DMS 273 (cell line): ENCODE results near the gene BCAS3.

ENCODE experiments used
- DNase-seq: peaks from one replicate; lab custom pipeline; 2025; ENCODE audit not compliant: unreplicated experiment; lab: John Stamatoyannopoulos, UW

The BCAS3 gene

DNA sequence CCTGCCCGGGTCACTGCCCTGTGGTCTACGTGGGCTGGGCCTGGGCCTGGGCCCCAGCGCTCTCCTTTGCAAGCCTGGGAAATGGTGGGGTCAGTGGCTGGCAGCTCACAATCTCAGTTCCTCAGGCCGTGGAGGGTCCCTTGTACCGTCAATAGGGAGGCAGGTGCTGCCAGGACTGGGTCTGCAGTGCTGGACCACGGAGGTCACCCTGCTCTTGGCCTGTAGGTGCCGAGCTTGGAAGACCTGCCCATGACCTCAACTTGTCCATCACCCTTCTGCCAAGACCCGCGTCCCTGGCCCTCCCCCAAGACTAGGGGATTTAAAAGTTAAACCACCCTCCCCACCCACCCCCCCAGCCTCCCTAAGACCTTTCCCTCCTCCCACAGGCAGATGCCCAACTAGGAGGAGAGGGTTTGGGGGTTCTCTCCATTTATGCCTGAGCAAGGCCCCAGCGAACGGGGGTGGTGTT lies 724.5 kb downstream of the BCAS3 start:
- DNase-seq = no peak

DNA sequence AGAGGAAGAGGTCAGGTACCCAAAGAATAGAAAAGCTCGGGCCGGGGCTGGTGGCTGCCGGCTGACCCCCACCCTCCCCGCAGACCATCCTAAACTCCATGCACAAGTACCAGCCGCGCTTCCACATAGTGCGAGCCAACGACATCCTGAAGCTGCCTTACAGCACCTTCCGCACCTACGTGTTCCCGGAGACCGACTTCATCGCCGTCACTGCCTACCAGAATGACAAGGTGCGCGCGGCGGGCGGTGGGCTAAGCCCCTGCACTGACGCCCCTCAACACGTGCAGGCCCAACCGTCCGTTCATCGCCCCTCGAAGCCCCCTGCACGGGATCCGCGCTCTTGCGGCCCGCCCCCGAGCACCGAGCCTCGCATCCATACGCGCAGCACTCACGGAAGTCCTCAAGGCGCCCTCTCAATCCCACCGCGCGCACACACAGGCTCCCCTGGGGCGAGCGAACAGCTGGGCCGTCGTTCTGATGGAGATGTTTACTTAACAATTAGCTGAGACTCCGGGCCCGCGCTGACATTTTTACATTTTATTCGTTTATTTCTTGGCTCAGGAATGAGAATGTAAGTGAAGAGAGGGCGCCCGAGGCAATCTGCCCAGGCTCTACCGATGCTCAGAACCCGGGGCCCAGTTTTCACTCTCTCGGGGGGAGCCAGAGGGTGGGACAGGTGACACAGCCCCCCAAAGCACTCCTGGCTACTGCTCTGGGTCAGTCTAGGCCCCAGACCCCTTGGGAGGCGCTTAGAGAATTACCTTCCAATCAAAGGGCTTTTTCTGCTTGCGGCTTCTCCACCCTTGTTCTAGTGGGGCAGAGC lies 725.5 kb downstream of the BCAS3 start:
- peak; percentile 89 for DNase-seq

DNA sequence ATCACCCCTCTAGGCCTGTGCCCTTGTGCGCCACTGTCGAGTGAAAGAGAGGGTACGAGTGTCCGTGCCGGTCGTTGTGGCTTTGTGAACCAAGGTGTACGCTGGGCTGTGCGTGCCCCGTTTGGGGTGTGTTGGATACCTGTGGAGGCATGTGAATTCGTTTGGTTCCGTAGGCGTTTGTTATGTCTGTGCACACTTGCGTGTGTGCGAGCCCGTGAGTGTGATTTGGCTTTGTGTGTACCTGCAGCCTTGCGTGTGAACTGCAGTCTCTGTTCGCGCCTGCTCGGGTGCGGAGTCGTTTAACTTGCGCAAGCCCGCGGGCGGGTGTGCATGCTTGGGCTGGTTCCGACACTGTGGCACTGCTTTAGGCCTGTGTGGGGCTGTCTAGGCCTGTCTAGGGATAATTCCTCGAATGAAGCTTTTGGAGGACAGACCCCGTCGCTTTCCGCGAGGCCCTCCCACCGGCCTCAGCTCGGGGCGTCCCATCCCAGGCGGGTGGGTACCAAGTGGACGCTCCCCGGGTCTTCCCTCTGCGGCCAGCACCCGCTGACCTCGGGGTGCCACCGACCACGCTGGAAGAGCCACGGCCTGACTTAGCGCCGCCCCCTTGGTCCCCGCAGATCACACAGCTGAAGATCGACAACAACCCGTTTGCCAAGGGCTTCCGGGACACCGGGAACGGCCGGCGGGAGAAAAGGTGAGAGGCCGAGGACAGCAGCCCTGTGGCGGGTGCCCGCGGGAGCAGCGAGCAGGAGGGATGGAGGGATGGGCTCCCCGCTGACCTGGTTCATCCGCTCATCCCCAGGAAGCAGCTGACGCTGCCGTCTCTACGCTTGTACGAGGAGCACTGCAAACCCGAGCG lies 726.4 kb downstream of the BCAS3 start:
- no peak for DNase-seq

DNA sequence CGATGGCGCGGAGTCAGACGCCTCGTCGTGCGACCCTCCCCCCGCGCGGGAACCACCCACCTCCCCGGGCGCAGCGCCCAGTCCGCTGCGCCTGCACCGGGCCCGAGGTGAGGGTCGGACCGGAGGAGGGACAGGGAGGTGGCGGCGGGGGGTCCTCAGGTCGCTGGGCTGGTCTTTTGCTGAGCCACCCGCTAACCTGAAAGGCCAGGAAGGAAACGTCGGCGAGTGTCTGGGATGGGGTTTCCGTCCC lies 726.9 kb downstream of the BCAS3 start:
- DNase-seq = no peak

DNA sequence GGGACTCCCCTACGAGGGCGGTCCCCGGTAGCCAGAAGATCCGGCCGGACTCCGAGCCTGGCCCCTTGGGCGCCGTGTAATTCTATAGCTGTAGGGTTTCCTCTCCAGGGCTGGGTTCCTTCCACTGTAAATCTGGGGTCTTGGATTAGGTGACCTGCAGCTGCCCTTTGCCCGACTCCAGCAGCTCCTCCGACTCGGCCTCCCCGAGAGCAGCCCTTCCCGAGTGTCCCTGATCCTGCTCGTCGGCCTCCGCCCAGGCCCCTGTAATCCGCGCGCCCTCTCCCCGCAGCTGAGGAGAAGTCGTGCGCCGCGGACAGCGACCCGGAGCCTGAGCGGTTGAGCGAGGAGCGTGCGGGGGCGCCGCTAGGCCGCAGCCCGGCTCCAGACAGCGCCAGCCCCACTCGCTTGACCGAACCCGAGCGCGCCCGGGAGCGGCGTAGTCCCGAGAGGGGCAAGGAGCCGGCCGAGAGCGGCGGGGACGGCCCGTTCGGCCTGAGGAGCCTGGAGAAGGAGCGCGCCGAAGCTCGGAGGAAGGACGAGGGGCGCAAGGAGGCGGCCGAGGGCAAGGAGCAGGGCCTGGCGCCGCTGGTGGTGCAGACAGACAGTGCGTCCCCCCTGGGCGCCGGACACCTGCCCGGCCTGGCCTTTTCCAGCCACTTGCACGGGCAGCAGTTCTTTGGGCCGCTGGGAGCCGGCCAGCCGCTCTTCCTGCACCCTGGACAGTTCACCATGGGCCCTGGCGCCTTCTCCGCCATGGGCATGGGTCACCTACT lies 727.4 kb downstream of the BCAS3 start:
- no peak for DNase-seq

DNA sequence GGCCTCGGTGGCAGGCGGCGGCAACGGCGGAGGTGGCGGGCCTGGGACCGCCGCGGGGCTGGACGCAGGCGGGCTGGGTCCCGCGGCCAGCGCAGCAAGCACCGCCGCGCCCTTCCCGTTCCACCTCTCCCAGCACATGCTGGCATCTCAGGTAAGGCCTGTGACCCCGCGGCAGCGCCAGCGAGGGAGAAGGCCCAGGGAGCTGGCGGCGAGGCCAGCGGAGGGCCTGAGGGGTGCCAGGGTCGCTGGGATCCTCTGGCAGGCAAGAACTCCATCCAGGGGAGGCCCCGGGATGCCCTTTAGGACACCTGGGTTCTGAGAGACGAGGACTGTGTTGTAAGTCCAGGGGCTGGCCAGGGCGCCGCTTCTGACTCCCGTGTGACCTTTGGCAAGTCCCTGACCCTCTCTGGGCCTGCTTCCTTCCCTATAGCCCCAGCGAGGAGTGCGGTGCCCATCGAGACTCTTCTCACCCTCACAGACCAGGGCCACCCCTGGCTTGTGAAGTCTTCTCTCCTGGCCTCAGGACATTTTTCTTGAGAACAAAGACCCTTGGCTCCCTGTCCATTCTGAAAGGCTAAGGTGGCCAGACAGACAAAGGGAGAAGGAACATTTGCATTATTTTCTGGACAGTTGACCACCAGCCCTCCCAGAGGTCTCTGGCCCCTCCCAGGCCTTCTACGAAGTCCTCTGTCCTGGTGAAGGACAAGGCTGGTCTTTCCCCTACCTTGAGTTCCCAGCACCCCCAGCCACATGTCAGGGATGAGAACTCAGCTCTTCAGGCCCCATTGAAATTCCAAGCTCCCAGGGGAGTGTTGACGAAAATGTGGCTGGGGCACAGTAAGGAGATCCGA lies 728.3 kb downstream of the BCAS3 start:
- DNase-seq = no peak

DNA sequence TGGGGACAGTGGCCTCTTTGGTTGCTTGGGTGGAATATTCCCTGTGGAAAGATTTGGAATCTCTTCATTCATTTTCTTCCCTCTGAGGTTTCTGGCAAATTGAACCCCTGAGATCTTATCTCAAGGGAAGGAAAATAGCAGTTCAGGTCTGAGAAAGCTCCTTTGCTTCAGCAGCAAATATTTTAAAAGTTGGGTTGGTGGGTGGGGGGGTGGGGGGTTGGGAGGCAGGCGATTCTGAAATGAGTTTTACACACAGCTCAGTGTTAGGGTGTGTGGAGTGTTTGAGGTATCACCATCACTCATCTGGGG lies 728.8 kb downstream of the BCAS3 start:
- no peak for DNase-seq

DNA sequence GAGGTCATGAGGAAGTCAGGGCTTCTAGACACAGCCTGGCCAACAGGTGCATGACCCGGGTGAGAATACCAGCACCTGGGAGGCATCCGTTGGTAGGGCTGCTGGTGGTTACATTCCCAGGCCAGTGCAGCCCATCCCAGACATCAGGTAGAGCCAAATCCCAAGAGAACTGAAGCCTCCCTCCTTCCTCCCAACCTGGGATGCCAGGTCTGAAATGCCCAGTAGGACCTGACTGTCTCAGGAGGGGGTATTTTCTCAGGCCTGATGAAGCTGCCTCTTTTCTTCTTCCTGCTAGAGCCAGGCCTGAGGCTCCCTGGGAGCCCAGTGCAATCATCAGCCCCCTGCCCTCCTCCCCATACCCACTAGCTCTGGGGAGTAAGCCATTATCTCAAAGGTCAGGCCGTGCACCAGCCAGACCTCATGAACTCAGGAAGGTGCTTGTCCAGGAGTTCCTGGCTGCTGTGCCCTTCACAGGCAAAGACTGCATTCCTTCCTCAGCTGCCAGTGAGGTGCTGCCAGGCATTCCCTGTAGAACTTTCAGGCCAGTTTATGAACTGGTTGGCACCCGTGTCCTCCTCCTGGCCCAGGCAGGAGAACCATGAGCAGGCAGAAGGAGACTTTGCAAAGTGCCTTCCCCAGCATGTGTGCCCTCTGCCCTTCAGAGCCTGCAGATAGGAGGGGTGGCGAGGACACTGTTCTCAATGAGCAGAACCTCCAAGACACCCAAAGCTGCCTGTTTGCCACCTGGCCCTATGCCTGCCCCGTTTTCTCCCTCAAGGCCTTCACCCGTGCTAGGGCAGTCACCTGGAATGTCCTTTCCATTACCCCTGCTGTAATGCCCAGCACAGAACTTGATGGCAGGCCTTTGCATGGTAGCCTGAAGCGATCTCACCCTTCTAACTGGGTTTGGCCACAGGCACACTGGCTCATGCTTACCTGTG lies 729.6 kb downstream of the BCAS3 start:
- DNase-seq = no peak

DNA sequence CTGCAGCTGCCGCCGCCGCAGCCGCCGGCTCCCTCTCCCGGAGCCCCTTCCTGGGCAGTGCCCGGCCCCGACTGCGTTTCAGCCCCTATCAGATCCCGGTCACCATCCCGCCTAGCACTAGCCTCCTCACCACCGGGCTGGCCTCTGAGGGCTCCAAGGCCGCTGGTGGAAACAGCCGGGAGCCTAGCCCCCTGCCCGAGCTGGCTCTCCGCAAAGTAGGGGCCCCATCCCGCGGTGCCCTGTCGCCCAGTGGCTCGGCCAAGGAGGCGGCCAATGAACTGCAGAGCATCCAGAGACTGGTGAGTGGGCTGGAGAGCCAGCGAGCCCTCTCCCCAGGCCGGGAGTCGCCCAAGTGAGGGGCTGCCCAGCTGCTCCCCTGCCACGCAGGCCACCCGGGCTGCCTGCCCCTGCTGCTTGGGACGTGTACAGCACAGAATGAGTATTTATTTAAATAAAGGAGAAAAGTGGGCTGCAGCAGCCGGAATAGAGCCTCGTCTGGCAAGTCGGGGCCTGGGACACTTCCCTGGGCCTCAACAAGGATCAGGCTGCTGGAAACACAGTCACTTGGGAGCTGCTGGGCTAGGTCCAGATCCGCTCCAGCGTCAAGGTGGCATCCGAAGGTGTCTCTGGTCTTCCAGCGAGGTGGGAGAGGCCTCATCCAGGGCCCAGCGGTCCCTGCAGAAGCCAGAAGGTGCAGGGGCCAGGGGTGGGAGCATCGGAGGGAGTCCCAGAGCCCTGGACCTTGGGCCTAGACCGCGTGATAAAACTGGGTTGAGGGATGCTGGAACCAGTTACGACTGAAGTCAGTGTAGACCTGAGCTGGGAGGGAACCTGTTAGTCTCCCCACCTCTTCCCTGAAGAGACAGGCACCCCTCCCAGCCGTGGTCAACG lies 730.7 kb downstream of the BCAS3 start:
- DNase-seq = no peak

DNA sequence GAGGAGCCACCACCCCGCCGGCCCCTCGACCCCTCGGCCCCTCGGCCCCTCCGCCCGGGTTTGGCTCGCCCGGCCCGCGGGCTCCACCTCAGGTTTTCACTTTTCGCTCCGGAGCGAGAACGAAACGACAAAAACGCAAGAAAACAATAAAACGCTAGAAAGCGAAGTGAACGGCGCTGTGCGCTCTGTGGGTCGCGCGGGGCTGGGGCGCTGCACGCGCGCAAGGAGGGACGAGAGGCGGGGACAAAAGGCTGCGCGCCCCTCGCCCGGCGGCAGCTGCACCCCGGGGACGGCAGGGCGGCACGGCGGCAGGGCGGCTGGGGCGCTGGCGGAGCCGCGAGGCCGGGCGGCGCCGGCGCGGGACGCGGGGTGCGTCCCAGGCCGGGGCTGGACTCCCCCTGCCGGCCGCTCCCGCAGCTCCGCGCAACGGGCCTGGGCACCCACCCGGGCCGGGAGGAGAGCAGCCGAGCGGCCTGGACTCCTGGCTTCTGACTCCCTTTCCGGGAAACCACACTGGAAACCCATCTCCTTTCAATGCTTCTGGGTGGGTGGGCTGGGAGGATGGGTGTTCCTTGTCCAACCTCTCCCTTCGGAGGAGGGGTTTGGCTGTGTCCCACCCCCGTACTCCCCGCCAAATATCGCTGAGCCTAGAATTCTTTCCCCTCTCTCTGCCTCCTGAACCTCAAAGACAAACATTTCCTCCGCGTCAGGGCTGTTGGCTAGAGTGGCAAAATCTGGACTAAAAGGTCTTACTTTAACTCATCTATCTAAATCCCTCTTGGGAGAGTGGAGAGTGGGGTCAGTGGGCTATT lies 731.9 kb downstream of the BCAS3 start:
- peak; percentile 91 for DNase-seq

DNA sequence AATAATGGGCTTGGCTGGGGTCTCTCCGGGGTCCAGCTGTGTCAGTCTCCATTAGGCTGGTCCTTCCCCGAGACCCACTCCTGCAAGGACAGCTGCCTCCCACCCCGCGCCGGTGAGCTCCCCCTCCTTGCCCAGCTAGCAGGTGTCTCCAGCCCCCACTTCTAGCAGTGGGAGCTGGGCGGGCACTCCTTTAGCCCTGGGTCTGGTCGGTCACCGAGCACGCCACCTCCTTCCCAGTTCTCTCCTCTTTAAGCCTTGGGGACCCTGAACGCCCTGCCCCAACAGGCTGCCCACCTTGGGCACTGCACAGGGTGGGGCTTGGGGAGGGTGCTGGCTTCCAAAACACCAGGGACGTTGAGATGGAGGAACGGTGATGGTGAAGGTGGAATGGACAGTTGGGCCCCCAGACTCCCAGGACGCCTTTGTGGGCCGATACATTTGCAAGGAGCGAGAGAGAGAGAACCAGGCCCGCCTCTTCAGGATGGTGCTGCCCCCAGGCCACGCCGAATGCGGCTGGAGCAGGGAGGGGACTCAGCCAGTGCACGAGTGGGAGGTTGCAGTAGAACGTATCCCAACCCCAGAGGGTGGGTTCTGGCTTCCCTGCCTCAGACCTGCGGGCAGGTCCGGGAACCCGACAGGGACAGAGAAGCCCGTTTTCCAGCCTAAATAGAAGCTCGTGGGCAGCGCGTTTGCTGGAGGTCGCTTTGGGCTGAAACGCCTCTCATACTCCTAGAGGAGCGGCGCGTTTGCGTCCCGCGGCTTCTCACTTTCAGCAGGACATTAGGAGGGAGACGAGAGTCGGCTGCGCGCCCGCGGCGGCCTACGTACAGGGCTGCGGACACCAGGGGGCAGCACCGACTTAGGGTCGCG lies 732.7 kb downstream of the BCAS3 start:
- DNase-seq = no peak

DNA sequence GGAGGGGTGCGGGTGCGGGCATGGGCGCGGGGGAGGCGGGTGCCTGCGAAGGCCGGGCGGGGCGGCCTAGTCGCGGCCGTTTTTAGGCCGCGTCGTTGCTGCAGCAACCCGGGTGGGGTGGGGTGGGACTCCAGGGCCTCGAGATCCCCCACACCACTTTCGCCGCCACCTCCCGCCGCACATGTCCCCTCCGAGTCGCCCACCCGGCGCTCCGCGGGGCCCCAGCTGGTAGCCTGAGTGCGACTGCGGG lies 733.3 kb downstream of the BCAS3 start:
- DNase-seq = no peak

DNA sequence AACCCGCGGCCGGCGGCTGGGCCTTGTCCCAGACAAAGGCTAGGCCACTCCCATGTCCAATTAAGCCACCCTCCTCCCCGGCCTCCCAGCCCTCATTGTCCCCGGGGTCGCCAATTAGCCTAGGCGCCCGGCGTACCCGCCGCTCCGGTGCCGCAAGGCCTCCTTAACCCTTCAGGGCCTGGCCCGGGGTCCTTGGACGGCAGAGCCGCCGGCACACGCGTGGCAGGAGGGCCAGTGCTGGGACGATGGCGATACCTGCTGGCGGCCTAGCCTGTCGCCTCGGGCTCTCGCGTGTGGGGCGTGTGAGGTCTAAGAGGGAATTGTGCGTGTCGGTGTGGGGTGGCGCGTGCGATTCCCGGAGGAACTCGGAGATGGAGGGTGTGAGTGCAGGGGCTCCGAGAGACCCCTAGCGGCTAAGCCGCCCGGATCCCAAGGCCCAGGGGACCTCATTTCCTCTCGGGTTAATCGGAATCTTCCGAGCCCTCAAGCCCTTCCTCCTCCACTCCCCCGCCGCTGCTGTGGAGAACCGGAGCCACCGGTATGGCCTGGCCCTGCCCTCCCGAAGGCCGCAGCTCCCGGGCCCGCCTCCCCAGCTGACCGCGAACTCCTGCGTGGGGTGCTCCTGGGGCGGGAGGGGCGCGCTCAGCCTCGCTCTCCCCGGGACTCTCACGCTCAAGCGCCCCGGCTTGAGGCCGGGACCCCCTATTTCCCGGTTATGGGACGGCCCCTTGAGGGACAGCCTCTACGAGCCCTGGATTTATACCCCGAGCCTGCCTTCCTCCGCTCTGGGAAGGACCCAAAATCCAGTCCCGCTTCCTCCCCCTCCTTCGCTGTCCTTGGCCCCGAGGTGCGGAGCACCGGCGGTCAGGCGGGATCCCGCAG lies 733.9 kb downstream of the BCAS3 start:
- peak; percentile 75 for DNase-seq

DNA sequence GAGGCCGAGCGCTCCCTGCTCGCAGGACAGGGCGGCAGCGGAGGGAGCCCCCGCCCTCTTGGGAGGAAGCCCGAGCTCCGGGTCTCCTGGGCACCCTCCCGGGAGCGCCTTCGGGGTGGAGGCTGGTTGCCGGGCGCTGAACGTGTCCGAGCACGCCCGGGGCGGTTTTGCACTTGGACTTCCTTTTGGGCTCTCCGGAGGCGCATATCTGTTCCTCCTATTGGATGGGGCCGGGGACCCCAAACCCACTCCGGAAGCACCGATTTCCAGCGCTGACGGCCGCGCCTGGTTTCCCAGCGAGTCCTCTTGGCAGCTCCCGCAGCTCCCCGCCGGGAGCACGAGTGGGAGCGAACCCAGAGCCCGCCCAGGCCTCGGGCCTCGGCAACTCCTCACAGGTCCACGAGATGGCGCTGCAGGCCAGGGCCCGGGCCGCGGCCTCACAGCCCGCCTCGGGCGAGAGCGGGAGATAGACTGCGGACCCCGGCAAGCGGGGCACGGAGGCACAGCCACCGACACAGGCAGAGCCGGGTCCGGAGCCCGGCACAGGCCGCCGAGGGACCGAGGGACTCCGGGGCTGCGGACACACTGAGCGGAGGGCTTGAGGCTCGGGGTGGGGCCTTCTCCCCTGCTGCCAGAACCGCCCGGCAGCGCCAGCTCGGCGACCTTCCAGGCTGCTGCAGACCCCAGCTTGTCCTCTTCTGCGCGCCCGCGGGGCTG lies 734.6 kb downstream of the BCAS3 start:
- peak; percentile 92 for DNase-seq

DNA sequence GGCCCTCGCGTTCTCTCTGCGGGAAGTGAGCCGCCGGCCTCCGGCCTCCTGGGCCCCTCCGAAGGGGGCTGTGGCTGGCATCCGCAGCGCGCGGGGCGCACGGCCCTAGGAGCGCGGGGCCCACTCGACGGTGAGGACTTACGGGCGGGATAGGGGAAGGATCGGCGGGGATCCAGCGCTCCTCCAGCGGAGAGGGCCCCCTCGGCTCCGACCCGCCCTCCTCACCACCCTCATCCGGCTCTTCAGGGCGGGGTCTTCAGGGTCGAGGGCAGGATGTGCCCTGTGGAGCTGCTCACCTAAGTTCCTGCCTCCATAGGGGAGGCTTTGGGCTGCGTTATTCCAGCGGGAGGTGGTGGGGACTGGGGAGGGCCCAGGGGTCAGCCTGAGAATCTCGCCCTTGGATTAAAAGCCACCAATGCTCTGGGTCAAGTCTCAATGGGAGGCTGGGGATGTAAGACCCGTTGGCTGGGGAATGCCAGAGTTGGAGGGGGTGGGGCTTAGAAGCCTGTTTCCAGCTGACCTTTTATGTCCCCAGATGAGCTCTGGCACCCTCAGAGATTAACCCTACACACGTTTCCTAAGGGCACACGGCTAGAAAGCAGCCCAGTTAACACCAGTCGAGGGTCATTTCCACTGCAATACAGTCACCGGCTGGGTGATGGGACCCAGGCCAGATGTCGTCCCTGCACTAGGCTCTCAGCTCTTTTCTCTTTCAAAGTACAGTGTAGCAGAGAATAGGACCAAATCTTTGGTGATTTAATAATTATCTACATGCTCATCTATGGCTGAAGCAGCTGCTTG lies 735.4 kb downstream of the BCAS3 start:
- peak; percentile 46 for DNase-seq
